ENCODE data around the gene JAG2.

The JAG2 gene

GRCh38 chr14:105209091-105209490 is 40.5 kb upstream of the JAG2 start:
- Histone ChIP-seq H3K27me3 (ENCODE audit: control insufficient read depth, insufficient read depth, low read length) (no peaks in the 10 kb centered on the region), H3K36me3 (ENCODE audit: control insufficient read depth, low read depth, low read length) (peaks cover 3% of the 10 kb centered on the region), H3K4me1 (ENCODE audit: control insufficient read depth, low read depth, low read length) (no peaks in the 10 kb centered on the region), H3K4me3 (ENCODE audit: low read length) (no peak overlapping the region), H3K27ac (ENCODE audit: low read length) (no peak overlapping the region), H3K9me3 (ENCODE audit: control insufficient read depth, low read depth, low read length) (no peaks in the 10 kb centered on the region), H3K9ac (ENCODE audit: low read length) (no peak overlapping the region)

- Histone ChIP-seq H3K27me3 (ENCODE audit: control insufficient read depth, insufficient read depth, low read length) (no peaks in the 10 kb centered on the region), H3K9me3 (ENCODE audit: control insufficient read depth, low read depth, low read length) (no peaks in the 10 kb centered on the region), H3K4me1 (ENCODE audit: control insufficient read depth, low read depth, low read length) (no peaks in the 10 kb centered on the region), H3K4me3 (ENCODE audit: low read length) (no peak overlapping the region), H3K9ac (ENCODE audit: low read length) (no peak overlapping the region), H3K36me3 (ENCODE audit: control insufficient read depth, low read depth, low read length) (peaks cover 3% of the 10 kb centered on the region), H3K27ac (ENCODE audit: low read length) (no peak overlapping the region)
These were observed 40.1 kb upstream of the JAG2 start for GRCh38 chr14:105208738-105209075.

DNA sequence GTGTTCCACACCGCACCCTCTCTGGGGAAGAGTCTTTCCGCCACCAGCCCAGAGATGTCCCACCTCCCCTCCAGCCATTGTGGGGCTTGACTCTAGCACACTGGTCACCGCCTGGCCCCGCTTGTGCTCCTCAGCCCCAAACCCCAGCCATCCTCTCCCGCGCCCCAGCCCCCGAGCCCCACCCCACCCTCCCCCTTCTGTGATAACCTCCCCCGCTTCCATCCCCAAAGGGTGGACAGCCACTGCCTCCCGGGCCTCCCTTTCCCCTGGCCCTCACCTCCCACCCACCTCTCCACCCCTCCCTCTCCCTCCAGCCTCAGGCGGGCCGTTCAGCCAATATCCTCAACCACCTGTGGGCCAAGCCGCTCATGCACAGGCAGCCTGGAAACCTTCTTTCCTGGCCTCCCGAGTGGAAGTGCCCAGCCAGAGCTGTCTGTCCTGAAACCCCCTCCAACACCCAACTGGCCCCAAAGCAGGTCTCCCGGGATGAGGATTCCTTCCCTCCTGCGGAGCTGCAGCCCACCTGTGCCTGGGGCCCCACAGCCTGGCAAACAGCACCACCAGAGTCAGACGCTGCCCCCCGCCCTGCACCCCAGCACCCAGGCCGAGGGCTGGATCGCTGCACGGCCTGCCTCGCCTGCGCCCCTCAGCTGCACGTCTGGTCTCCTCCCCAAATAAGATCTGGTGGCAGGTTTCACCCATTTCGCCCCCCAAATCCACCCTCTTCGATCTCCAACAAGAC is 39.6 kb upstream of the JAG2 start:
- Histone ChIP-seq H3K4me3 (ENCODE audit: low read length) (no peak overlapping the region), H3K27me3 (ENCODE audit: control insufficient read depth, insufficient read depth, low read length) (no peaks in the 10 kb centered on the region), H3K4me1 (ENCODE audit: control insufficient read depth, low read depth, low read length) (no peaks in the 10 kb centered on the region), H3K27ac (ENCODE audit: low read length) (no peak overlapping the region), H3K9ac (ENCODE audit: low read length) (no peak overlapping the region), H3K36me3 (ENCODE audit: control insufficient read depth, low read depth, low read length) (peaks cover 3% of the 10 kb centered on the region), H3K9me3 (ENCODE audit: control insufficient read depth, low read depth, low read length) (no peaks in the 10 kb centered on the region)

GRCh38 chr14:105207460-105207901 is 38.9 kb upstream of the JAG2 start:
- H3K27me3 ChIP-seq (ENCODE audit: control insufficient read depth, insufficient read depth, low read length) = no peaks in the 10 kb centered on the region
- no peaks in the 10 kb centered on the region for H3K4me1 ChIP-seq (ENCODE audit: control insufficient read depth, low read depth, low read length)
- no peak overlapping the region for H3K9ac ChIP-seq (ENCODE audit: low read length)
- peaks cover 3% of the 10 kb centered on the region for H3K36me3 ChIP-seq (ENCODE audit: control insufficient read depth, low read depth, low read length)
- no peaks in the 10 kb centered on the region for H3K9me3 ChIP-seq (ENCODE audit: control insufficient read depth, low read depth, low read length)
- H3K4me3 ChIP-seq (ENCODE audit: low read length) = no peak overlapping the region
- no peak overlapping the region for H3K27ac ChIP-seq (ENCODE audit: low read length)

DNA sequence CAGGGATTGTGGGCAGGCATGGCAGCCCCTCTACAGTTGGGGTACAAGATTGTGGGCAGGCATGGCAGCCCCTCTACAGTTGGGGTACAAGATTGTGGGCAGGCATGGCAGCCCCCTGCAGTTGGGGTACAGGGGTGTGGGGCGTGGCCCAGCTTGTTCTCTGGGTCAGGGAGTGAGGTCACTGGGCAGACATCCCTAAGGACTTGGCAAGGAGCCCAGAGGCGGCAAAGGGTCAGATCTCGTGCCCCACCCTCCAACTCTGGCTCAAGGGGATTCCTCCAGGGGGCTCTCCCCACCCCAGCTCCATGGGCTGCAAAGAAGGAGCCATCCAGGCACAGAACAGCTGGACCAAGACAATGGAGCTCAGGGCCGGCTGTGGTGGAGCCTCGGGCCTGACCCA is 38.3 kb upstream of the JAG2 start:
- Histone ChIP-seq H3K4me3 (ENCODE audit: low read length) (no peak overlapping the region), H3K9me3 (ENCODE audit: control insufficient read depth, low read depth, low read length) (no peaks in the 10 kb centered on the region), H3K4me1 (ENCODE audit: control insufficient read depth, low read depth, low read length) (no peaks in the 10 kb centered on the region), H3K27me3 (ENCODE audit: control insufficient read depth, insufficient read depth, low read length) (no peaks in the 10 kb centered on the region), H3K36me3 (ENCODE audit: control insufficient read depth, low read depth, low read length) (peaks cover 3% of the 10 kb centered on the region), H3K27ac (ENCODE audit: low read length) (no peak overlapping the region), H3K9ac (ENCODE audit: low read length) (no peak overlapping the region)

DNA sequence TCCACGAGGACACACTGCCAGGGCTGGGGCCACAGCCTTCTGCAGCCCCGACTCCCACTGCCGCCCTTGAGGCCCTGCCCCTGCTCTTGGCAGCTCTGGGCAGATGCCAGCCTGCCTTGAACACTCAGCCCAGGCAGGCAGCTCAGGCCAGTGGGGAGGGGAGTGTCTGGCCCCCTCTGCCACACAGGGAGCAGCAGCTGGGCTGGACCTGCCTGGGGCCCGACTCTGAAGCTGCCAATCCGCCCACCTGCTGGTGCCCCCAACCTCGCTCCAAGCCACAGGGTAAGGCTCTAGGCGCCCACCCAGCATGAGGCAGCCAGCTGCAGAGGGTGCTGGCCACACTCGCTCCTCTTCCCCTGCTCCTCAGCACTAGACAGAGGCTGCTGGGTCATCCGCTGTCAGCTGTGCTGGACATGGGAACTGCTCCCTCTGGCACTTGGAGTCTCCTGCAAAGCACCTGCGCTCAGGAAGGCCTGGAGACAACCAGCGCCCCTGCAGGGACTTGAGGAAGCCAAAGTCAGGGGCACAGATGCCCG is 37.2 kb upstream of the JAG2 start:
- Histone ChIP-seq H3K27ac (ENCODE audit: low read length) (no peak overlapping the region), H3K4me1 (ENCODE audit: control insufficient read depth, low read depth, low read length) (no peaks in the 10 kb centered on the region)

GRCh38 chr14:105204931-105205672 is 36.5 kb upstream of the JAG2 start:
- Histone ChIP-seq H3K36me3 (ENCODE audit: control insufficient read depth, low read depth, low read length) (peaks cover 1% of the 10 kb centered on the region), H3K4me1 (ENCODE audit: control insufficient read depth, low read depth, low read length) (no peaks in the 10 kb centered on the region), H3K4me3 (ENCODE audit: low read length) (no peak overlapping the region), H3K9me3 (ENCODE audit: control insufficient read depth, low read depth, low read length) (no peaks in the 10 kb centered on the region), H3K27me3 (ENCODE audit: control insufficient read depth, insufficient read depth, low read length) (no peaks in the 10 kb centered on the region), H3K9ac (ENCODE audit: low read length) (no peak overlapping the region), H3K27ac (ENCODE audit: low read length) (no peak overlapping the region)

More for the DNA sequence above, 37.2 kb upstream of the JAG2 start:
- no peaks in the 10 kb centered on the region for H3K27me3 ChIP-seq (ENCODE audit: control insufficient read depth, insufficient read depth, low read length)
- H3K9ac ChIP-seq (ENCODE audit: low read length) = no peak overlapping the region
- H3K4me3 ChIP-seq (ENCODE audit: low read length) = no peak overlapping the region
- H3K9me3 ChIP-seq (ENCODE audit: control insufficient read depth, low read depth, low read length) = no peaks in the 10 kb centered on the region
- H3K36me3 ChIP-seq (ENCODE audit: control insufficient read depth, low read depth, low read length) = peaks cover 3% of the 10 kb centered on the region

DNA sequence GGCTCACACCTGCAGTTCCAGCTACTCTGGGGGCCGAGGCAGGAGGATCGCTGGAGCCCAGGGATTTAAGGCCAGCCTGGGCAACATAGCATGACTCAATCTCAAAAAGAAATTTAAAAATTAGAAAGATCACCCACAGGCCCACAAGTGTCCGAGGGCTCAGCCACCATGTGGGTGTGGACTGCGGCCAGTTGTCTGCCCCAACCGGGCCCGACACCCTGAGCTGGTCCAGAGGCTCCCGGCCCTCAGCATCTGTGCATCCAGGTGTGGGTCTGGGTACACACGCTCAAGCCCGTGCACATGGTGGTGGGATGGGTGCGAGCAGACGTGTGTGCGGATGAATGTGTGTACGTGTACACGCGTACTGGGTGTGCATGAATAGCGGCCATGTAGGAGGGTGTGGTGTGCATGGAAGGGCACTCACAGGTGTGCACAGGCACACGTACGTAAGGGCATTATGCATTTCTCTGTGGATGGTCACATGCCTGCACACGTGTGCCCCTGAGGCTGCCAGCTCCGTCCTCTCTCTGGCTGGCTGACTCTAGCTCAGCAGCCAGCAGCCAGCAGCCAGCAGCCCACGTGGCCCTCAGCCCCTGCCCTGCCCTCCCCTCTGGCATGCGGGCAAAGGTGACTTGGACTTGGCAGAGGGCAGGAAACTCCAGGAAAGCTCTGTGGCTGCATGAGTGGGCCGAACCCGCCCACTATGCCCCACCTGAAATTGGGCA is 35.8 kb upstream of the JAG2 start:
- H3K27ac ChIP-seq (ENCODE audit: low read length) = no peak overlapping the region
- H3K36me3 ChIP-seq (ENCODE audit: control insufficient read depth, low read depth, low read length) = no peaks in the 10 kb centered on the region
- no peak overlapping the region for H3K9ac ChIP-seq (ENCODE audit: low read length)
- H3K4me1 ChIP-seq (ENCODE audit: control insufficient read depth, low read depth, low read length) = no peaks in the 10 kb centered on the region
- H3K4me3 ChIP-seq (ENCODE audit: low read length) = no peak overlapping the region
- H3K9me3 ChIP-seq (ENCODE audit: control insufficient read depth, low read depth, low read length) = no peaks in the 10 kb centered on the region
- H3K27me3 ChIP-seq (ENCODE audit: control insufficient read depth, insufficient read depth, low read length) = no peaks in the 10 kb centered on the region

GRCh38 chr14:105203701-105204100 is 35.1 kb upstream of the JAG2 start:
- H3K27me3 ChIP-seq (ENCODE audit: control insufficient read depth, insufficient read depth, low read length) = no peaks in the 10 kb centered on the region
- no peaks in the 10 kb centered on the region for H3K36me3 ChIP-seq (ENCODE audit: control insufficient read depth, low read depth, low read length)
- no peak overlapping the region for H3K9ac ChIP-seq (ENCODE audit: low read length)
- no peak overlapping the region for H3K27ac ChIP-seq (ENCODE audit: low read length)
- H3K4me1 ChIP-seq (ENCODE audit: control insufficient read depth, low read depth, low read length) = no peaks in the 10 kb centered on the region
- H3K9me3 ChIP-seq (ENCODE audit: control insufficient read depth, low read depth, low read length) = no peaks in the 10 kb centered on the region
- H3K4me3 ChIP-seq (ENCODE audit: low read length) = no peak overlapping the region

DNA sequence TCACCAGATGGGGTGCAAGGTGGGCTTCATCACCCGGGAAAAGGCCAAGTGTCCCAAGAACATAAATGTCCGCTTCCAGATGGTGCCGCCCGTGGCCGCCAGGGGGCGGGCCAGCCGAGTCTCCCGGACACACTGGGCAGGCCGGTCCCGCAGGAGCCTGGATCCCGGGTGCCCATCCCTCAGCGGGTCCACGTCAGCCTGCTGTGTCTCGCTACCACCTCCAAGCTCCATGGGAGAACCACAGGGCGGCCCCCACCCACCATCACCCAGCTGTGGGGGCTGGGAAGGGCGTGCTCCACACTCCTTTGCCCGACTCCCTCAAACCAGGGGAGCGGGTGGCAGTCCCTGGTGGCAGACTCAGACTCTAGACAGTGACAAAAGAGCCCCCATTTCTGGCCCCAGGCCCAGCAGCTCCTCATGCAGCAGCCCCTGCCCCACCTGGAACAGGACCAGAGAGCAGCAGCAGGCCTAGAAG is 34.5 kb upstream of the JAG2 start:
- Histone ChIP-seq H3K9me3 (ENCODE audit: control insufficient read depth, low read depth, low read length) (no peaks in the 10 kb centered on the region), H3K9ac (ENCODE audit: low read length) (no peak overlapping the region), H3K4me3 (ENCODE audit: low read length) (no peak overlapping the region), H3K27me3 (ENCODE audit: control insufficient read depth, insufficient read depth, low read length) (peaks cover 3% of the 10 kb centered on the region), H3K4me1 (ENCODE audit: control insufficient read depth, low read depth, low read length) (no peaks in the 10 kb centered on the region), H3K27ac (ENCODE audit: low read length) (no peak overlapping the region), H3K36me3 (ENCODE audit: control insufficient read depth, low read depth, low read length) (no peaks in the 10 kb centered on the region)

GRCh38 chr14:105201925-105202513 is 33.4 kb upstream of the JAG2 start:
- Histone ChIP-seq H3K4me3 (ENCODE audit: low read length) (no peak overlapping the region), H3K27me3 (ENCODE audit: control insufficient read depth, insufficient read depth, low read length) (peaks cover 14% of the 10 kb centered on the region), H3K27ac (ENCODE audit: low read length) (no peak overlapping the region), H3K9me3 (ENCODE audit: control insufficient read depth, low read depth, low read length) (no peaks in the 10 kb centered on the region), H3K4me1 (ENCODE audit: control insufficient read depth, low read depth, low read length) (peaks cover 4% of the 10 kb centered on the region), H3K9ac (ENCODE audit: low read length) (no peak overlapping the region), H3K36me3 (ENCODE audit: control insufficient read depth, low read depth, low read length) (no peaks in the 10 kb centered on the region)

Measured in iPS-18a (cell line).